GM12875 (cell line): ENCODE measurements around the gene USH2A.
"Not testable (repeated sequence)": the region's sequence is repeated elsewhere in the genome, so short reads cannot be mapped to it uniquely, and the experiment has no call there.

Experiments
- H3K4me3 ChIP-seq: one replicate; pipeline ENCODE4 v1.5.1; 2011; ENCODE audit warnings: low read depth, low read length, control low read depth
- CTCF ChIP-seq: IDR thresholded peaks from 2 replicates; pipeline ENCODE4 v1.5.1; 2011; ENCODE audit warnings: low read depth, mild to moderate bottlenecking, control low read depth, inconsistent platforms, low read length, moderate library complexity, borderline replicate concordance; ENCODE audit not compliant: insufficient read depth

USH2A gene

GRCh38 chr1:216024546-216024945 lies 398.7 kb downstream of the USH2A start:
- TF ChIP-seq CTCF: no peak
- H3K4me3 ChIP-seq: no peak overlapping the region

GRCh38 chr1:216020743-216021345 lies 402.4 kb downstream of the USH2A start:
- no peak overlapping the region for H3K4me3 ChIP-seq
- no peak for TF ChIP-seq CTCF

GRCh38 chr1:216015116-216015515 lies 408.1 kb downstream of the USH2A start:
- TF ChIP-seq CTCF: no peak
- H3K4me3 ChIP-seq: no peak overlapping the region

- no peak overlapping the region for H3K4me3 ChIP-seq
- TF ChIP-seq CTCF: no peak
Observed at GRCh38 chr1:216014086-216014485, 409.2 kb downstream of the USH2A start.

GRCh38 chr1:216009456-216009855 lies 413.8 kb downstream of the USH2A start:
- H3K4me3 ChIP-seq: not testable (repeated sequence)

- no peak overlapping the region for H3K4me3 ChIP-seq
- TF ChIP-seq CTCF: no peak
Observed at GRCh38 chr1:216005916-216006315, 417.3 kb downstream of the USH2A start.

GRCh38 chr1:215992620-215993019 lies 430.6 kb downstream of the USH2A start:
- TF ChIP-seq CTCF: no peak
- H3K4me3 ChIP-seq: no peak overlapping the region

GRCh38 chr1:215987092-215987875 lies 436.0 kb downstream of the USH2A start:
- H3K4me3 ChIP-seq: no peak overlapping the region
- no peak for TF ChIP-seq CTCF
